Lower leg skin (tissue), 3 donors: ENCODE data around the gene FRMD1.

ENCODE experiments used
- POLR2A ChIP-seq, 2 donors: fragments of 450-650 bp; IDR thresholded peaks; one replicate each; pipeline ENCODE4 v1.6.1; 2016 to 2017; ENCODE audit warnings: antibody characterized with exemption in 2 of 2, mild to moderate bottlenecking in 1 of 2, moderate library complexity in 1 of 2
- TF ChIP-seq, protein P1 (sequence below), 3 donors: fragments of 450-650 bp; IDR thresholded peaks; one replicate each; pipeline ENCODE4 v1.5.1; 2016; ENCODE audit warnings: antibody characterized with exemption in 3 of 3, mild to moderate bottlenecking in 3 of 3, moderate library complexity in 2 of 3

GRCh38 chr6:168120390-168121302 is 41.6 kb upstream of the FRMD1 start:
- no peak for TF ChIP-seq POLR2A (IDR thresholded peaks at IDR 0.05)
- TF ChIP-seq, protein P1, sequence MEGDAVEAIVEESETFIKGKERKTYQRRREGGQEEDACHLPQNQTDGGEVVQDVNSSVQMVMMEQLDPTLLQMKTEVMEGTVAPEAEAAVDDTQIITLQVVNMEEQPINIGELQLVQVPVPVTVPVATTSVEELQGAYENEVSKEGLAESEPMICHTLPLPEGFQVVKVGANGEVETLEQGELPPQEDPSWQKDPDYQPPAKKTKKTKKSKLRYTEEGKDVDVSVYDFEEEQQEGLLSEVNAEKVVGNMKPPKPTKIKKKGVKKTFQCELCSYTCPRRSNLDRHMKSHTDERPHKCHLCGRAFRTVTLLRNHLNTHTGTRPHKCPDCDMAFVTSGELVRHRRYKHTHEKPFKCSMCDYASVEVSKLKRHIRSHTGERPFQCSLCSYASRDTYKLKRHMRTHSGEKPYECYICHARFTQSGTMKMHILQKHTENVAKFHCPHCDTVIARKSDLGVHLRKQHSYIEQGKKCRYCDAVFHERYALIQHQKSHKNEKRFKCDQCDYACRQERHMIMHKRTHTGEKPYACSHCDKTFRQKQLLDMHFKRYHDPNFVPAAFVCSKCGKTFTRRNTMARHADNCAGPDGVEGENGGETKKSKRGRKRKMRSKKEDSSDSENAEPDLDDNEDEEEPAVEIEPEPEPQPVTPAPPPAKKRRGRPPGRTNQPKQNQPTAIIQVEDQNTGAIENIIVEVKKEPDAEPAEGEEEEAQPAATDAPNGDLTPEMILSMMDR (IDR thresholded peaks at IDR 0.05): no peak
